ENCODE results near the gene MRPL9. TPM values are rescaled to one million over a fixed set of nuclear protein-coding genes. Genes with fewer than 3 reads are reported as not detected.

MRPL9 gene
- total RNA-seq, 2 donors from 2014 or later, result 86.3 to 98.0 TPM

DNA sequence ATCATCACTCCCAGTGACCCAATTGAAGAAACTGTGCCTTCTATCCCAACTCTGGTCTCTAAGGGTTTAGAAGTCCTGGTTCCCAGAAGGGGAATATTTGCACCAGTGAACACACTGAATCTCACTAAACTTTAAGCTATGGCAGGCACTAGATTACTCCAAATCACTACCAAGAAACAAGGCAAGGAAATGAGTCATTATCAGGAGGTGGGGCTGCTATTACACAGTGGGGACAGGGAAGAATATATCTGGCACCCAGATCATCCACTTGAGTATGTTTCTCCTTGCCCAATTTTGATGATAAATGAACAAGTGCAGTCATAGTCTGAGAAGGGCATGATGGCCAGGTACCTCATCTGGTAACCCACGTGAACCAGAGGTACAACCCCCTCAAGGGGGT, 7.0 kb downstream of the MRPL9 start:
- WGBS, 2 experiments (ENCODE audit: insufficient coverage in 1 of 2, insufficient read length in 1 of 2), result 68 to 86% methylated on average over 1 of the region's 1 CpG

DNA sequence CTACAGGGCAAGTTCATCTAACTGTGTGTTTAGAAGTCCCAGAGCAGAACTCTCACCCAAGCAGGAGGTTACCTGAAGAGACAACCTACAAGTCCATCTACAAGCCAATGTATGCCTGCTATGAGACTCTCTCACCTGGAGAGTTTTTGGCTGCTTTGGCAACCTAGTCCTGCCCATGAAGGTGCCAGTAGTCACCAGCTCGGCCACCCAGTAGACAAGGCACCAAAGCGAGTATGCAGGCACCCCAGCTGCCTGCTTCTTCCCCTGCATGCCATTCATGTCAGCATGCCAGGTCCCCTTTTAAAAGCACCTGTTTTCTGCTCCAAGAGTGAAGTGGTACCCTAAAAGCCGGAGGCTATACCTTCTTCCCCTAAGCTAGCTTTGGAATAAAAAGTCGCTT, 21.8 kb downstream of the MRPL9 start:
- H3K4me1 Mint-ChIP-seq, result no peaks in the 10 kb centered on the region
- peaks cover 18% of the 10 kb centered on the region for H3K9me3 ChIP-seq (ENCODE audit: control insufficient read depth, low read length)
- peaks cover 24% of the 10 kb centered on the region for H3K27me3 Mint-ChIP-seq (ENCODE audit: insufficient read depth)
- H3K4me1 ChIP-seq (ENCODE audit: control insufficient read depth, insufficient read depth, low read length), result no peaks in the 10 kb centered on the region
- DNase-seq, result no peak
- no peaks in the 10 kb centered on the region for H3K36me3 Mint-ChIP-seq (ENCODE audit: low read depth)
- TF ChIP-seq, protein P1, sequence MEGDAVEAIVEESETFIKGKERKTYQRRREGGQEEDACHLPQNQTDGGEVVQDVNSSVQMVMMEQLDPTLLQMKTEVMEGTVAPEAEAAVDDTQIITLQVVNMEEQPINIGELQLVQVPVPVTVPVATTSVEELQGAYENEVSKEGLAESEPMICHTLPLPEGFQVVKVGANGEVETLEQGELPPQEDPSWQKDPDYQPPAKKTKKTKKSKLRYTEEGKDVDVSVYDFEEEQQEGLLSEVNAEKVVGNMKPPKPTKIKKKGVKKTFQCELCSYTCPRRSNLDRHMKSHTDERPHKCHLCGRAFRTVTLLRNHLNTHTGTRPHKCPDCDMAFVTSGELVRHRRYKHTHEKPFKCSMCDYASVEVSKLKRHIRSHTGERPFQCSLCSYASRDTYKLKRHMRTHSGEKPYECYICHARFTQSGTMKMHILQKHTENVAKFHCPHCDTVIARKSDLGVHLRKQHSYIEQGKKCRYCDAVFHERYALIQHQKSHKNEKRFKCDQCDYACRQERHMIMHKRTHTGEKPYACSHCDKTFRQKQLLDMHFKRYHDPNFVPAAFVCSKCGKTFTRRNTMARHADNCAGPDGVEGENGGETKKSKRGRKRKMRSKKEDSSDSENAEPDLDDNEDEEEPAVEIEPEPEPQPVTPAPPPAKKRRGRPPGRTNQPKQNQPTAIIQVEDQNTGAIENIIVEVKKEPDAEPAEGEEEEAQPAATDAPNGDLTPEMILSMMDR (conservative IDR thresholded peaks at IDR 0.05), result no peak
- H3K9ac ChIP-seq (ENCODE audit: extremely low read depth, low read length, poor library complexity, severe bottlenecking), result no peak overlapping the region
- no peak overlapping the region for H3K27ac ChIP-seq (ENCODE audit: low read depth, low read length)
- no peak overlapping the region for H3K4me3 Mint-ChIP-seq
- WGBS, 2 experiments (ENCODE audit: insufficient coverage in 1 of 2, insufficient read length in 1 of 2), result 88 to 93% methylated on average over 4 of the region's 4 CpGs
- no peaks in the 10 kb centered on the region for H3K36me3 ChIP-seq (ENCODE audit: control insufficient read depth, insufficient read depth, low read length)
- H3K4me3 ChIP-seq (ENCODE audit: low read length), result no peak overlapping the region
- H3K27ac Mint-ChIP-seq, result no peak overlapping the region
- peaks cover 19% of the 10 kb centered on the region for H3K9me3 Mint-ChIP-seq
- H3K27me3 ChIP-seq (ENCODE audit: control insufficient read depth, insufficient read depth, low read length, poor library complexity, severe bottlenecking), result peaks cover 29% of the 10 kb centered on the region

More for the DNA sequence above, 7.0 kb downstream of the MRPL9 start:
- no peak for DNase-seq
- Histone ChIP-seq H3K36me3 (ENCODE audit: control insufficient read depth, insufficient read depth, low read length) (peaks cover 30% of the 10 kb centered on the region), H3K9ac (ENCODE audit: extremely low read depth, low read length, poor library complexity, severe bottlenecking) (no peak overlapping the region), H3K27me3 (ENCODE audit: control insufficient read depth, insufficient read depth, low read length, poor library complexity, severe bottlenecking) (no peaks in the 10 kb centered on the region), H3K4me1 (ENCODE audit: control insufficient read depth, insufficient read depth, low read length) (no peaks in the 10 kb centered on the region), H3K27ac (ENCODE audit: low read depth, low read length) (no peak overlapping the region), H3K4me3 (ENCODE audit: low read length) (no peak overlapping the region), H3K9me3 (ENCODE audit: control insufficient read depth, low read length) (no peaks in the 10 kb centered on the region)
- Mint-ChIP-seq H3K4me1 (no peaks in the 10 kb centered on the region), H3K27me3 (ENCODE audit: insufficient read depth) (peaks cover 3% of the 10 kb centered on the region), H3K36me3 (ENCODE audit: low read depth) (peaks cover 21% of the 10 kb centered on the region), H3K9me3 (no peaks in the 10 kb centered on the region), H3K4me3 (no peak overlapping the region), H3K27ac (no peak overlapping the region)
- TF ChIP-seq, protein P1 (conservative IDR thresholded peaks at IDR 0.05), result no peak

DNA sequence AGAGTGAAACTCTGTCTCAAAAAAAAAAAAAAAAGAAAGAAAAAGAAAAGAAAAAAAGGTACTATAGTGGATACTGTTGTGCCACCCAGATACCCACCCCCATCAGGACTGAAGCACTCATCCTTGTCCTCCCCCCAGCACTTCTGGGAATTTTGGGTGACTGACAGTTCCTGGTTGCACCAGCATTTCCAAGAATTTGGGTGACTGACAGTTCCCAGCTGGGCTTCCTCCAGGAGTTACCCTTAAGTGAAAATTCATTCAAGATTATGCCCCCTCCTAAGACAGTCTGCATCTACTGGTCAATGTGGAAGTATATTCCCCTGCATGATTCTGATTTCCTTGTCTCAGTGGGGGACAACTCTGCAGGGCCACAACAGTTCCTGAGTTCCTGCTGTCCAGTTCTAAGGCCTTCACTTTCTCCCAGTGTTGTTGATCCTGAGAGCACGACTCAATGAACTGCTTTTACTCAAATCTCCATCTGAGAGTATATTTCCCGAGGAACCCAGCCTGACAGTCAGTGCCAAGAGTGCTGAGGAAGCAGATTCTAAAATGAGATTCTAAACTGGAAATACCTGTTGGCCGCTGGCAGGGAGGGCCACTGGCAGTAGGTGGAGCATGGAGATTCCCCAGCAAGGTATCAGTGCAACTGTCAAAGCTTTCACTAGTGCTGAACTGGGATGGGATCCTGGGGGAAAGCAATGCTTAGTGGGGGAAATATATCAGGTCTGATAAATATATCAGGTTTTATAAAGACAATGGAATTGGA, 23.5 kb downstream of the MRPL9 start:
- H3K4me1 ChIP-seq (ENCODE audit: control insufficient read depth, insufficient read depth, low read length), result no peaks in the 10 kb centered on the region
- H3K9ac ChIP-seq (ENCODE audit: extremely low read depth, low read length, poor library complexity, severe bottlenecking), result no peak overlapping the region
- no peak overlapping the region for H3K27ac Mint-ChIP-seq
- H3K4me1 Mint-ChIP-seq, result no peaks in the 10 kb centered on the region
- no peaks in the 10 kb centered on the region for H3K36me3 ChIP-seq (ENCODE audit: control insufficient read depth, insufficient read depth, low read length)
- H3K4me3 ChIP-seq (ENCODE audit: low read length), result no peak overlapping the region
- peaks cover 17% of the 10 kb centered on the region for H3K27me3 Mint-ChIP-seq (ENCODE audit: insufficient read depth)
- no peaks in the 10 kb centered on the region for H3K36me3 Mint-ChIP-seq (ENCODE audit: low read depth)
- peak; percentile 51 for DNase-seq
- no peak overlapping the region for H3K27ac ChIP-seq (ENCODE audit: low read depth, low read length)
- peaks cover 20% of the 10 kb centered on the region for H3K9me3 Mint-ChIP-seq
- peaks cover 20% of the 10 kb centered on the region for H3K27me3 ChIP-seq (ENCODE audit: control insufficient read depth, insufficient read depth, low read length, poor library complexity, severe bottlenecking)
- TF ChIP-seq, protein P1 (conservative IDR thresholded peaks at IDR 0.05), result no peak
- no peak overlapping the region for H3K4me3 Mint-ChIP-seq
- H3K9me3 ChIP-seq (ENCODE audit: control insufficient read depth, low read length), result peaks cover 18% of the 10 kb centered on the region
- 85% methylated on average over 3 of the region's 3 CpGs; no CpG with 5 or more reads in 1 of the 2 experiments for WGBS, 2 experiments (ENCODE audit: insufficient coverage in 1 of 2, insufficient read length in 1 of 2)

Data from endodermal cell (in vitro differentiated cells).